ENCODE data around the gene SUSD6.

SUSD6 gene

DNA sequence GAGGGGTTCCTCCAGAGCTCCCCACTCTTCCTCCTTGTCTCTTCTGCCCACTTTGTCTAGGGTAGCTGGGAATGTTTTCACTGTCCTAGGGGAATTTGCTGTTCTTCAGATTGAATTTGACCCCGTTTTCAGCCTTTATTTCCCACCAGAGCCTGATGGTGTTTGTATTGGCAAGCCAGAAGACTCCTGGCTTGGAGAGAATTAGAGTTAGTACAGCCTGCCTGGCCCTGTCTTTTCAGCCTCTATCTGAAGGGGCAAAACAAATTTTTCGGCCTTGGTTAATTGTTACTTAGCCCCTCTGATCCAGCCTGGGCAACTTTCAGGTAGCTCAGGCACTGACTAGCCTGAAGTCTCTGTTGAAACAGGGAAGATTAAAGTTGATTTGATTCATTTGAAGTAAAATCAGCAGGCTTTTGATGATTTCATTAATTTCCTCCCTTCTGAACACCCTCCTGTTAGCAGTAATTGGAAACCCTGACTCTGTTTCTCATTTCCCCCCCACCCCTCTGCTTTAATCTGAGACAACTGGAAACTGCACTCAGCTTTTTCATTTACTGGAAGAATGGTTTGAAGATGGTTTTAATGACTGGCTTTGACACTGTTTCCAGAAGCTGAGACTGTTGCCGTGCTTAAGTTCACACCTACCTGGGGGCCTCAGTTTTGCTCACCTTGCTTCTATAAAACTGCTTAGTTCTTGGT is 63.3 kb downstream of the SUSD6 start:
- DNase-seq: no peak

DNA sequence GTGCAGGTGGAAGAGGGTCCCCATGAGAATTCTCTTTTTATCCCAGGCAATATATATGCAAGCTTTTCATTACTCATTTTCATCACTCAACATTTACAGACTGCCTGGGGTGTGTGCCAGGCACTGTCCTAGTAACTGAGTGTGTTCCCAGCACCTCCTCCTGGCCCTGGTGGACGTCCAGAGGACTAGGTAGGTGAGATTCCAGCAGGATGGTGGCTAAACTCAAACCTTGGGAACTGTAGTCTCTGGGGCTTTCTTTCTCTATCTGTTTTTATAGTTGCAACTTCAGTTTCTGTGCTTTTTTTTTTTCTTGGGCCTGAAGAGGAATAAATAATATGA is 63.8 kb downstream of the SUSD6 start:
- DNase-seq: no peak

- DNase-seq: no peak
These were observed 64.6 kb downstream of the SUSD6 start for GRCh38 chr14:69675877-69676416.

DNA sequence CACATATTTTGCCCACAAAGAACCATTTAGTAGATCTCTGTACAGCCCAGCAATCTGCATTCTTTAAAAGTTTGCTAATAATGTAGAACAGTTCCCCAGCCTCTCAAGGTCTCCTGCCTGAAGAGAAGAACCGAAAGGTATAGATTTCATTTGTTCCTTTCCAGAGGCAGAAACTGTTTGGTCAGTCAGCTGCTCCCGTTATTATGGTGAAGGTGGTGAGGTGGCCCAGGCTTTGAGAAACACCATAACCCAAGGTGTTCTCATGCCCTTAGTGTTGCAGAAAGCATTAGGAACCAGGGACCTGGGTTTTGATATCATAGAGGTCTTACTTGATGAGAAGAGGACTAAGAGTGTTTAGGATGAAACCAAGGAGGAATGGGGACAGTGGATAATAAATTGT is 65.3 kb downstream of the SUSD6 start:
- no peak for DNase-seq

DNA sequence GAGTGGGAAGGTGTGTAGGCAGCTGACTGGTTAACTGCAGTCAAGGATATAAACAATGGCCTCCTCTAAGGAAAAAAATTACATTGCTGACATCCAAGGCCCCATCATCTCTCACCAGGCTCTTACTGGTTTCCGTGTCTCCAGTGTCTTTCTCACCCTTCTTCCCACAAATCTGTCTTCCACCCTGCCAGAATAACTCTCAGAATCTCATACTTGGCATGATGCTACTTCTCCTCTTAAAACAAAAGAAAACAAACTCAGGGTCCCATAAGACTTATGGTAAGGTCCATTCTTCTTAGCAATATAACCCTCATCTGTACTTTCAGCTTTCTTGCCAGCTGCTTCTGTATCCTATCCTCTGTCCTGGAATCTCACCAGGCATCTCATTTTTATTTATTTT is 68.9 kb downstream of the SUSD6 start:
- no peak for DNase-seq

GRCh38 chr14:69682136-69682535 is 70.7 kb downstream of the SUSD6 start:
- no peak for DNase-seq

DNA sequence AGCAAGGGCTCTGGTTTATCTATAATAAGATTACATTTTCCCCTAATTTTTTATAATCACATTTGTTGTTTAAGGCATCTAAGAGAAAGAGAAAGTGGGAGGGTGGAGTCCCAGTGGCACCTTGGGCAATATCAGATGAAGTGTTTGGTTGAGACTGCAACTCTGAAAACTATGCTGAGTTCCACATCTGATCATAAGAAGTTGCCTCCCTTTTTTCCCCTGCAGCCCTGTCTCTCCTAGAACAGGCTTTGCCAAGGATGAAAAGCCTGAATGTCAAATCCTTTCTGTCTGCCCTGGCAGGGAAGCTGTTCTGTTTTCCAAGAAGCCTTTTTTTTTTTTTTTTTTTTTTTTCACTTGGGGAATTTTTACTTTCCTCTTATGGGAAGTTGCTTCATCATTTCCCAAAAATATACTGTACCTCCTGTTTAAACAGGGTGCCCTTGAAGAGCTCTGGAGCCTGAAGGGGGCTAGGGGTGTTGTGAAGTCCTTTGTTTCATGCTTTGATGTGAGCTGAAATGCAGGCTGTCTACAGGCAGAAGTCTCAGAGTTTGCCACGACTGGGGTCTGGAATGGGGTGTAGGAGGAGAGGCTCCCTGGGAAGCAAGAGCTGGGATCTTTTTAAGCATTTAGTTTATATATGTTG is 71.3 kb downstream of the SUSD6 start:
- no peak for DNase-seq

GRCh38 chr14:69683971-69684370 is 72.6 kb downstream of the SUSD6 start:
- no peak for DNase-seq

DNA sequence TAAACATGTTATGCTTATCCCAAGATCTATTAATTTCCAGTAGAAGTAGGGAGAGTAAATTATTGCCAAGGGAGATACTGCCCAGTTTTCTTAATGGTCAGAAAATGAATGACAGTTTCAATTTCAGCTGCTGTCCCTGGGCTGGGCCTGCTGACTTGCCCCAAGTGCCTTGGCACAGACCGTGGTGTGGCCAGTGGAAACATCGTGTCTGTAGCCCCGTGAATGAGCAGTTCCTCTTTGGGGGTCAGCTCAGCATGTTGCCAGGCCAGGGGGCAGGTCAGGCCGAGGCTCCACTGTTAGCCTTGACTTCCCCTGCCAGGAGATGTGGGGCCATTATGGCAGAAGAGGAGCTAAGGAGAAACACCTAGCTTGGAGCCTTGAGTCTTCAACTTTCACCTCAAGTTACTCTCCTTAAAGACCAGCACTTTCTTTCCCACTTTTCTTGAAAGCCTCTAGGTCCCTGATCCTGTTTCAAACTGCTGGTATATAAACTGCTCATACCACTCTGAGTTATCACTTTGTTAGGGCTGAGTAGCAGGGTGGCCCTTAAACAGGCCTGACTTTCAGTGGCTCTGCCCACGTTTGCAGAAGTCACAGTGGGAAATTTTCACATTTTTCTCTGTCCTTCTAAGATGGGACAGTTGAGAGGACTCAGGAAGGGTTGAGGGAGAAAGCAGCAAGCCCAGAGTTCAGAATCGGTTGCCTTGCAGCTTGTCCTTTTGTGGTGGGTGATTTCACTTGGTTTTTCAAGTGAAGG is 73.2 kb downstream of the SUSD6 start:
- DNase-seq: no peak

- no peak for DNase-seq
These were observed 73.8 kb downstream of the SUSD6 start for GRCh38 chr14:69685218-69685616.

- no peak for DNase-seq
These were observed 74.3 kb downstream of the SUSD6 start for GRCh38 chr14:69685716-69686115.

DNA sequence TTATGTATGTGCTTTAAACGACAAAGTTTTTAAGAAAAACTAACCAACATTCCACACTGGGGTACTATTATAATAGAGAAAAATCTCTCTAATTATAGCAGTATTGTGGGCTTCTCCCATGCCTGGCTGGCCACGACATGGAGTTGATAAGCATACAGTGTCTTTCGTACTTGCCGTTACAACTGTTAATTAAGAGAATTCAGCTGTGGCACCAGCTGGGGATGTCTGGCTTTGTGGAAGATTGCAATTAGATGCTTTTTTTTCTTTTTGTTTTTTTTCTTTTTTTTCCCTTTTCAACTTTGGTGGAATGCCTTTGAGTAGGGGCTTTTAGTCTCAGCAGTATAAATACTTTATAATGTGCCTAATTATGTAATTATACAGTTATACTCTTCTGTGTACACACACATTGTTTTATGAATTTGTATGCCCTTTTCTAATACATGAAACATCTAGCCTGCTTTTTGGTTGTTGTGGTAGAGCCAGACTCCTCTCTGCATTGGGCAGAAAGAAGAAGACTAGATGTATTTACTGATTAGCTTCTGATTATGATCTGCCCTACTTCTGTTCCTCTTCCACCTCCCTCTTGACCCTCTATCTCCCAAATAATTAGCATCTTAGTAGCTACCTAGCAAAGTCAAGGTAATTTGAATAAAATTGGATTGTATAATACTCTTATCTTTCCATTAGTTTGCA is 76.4 kb downstream of the SUSD6 start:
- no peak for DNase-seq

- no peak for DNase-seq
These were observed 76.9 kb downstream of the SUSD6 start for GRCh38 chr14:69688299-69688649.

DNA sequence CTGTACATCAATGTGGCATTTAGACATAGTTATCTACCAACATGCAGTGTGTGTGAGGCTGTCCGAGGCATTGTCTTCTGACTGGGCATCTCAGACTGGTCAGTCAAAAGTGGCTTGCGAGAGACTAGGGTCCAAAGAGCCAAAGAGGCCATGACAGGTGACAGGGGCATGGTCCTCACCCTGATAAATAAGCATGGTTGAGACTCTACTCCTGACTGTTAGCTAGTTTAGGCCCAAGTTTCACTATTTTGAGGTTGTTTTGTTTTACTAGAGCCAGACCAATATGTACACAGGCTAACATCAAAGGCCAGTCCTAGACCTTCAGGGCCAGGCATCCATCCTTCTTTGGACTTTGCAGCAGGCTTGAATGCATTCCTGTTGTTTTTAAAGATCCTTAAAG is 78.6 kb downstream of the SUSD6 start:
- no peak for DNase-seq

DNA sequence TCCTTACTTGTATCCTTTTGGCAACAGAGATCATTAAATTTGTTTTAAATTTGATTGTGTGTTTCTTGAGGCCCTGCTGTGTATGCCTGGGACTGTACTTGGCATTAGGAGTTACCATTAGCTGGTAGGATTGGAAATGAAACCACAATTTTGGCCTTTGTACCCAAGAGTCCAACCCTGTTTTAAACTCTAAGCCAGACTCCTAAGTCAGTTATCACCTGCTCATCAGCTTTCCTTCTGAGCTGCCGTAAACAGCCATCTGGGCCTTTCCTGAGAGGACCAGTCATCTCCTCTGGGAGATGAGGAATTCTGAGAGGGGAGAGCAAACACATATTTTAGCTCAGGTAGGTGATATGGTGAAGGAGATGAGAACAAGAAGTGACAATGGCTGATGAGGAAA is 81.2 kb downstream of the SUSD6 start:
- no peak for DNase-seq

DNA sequence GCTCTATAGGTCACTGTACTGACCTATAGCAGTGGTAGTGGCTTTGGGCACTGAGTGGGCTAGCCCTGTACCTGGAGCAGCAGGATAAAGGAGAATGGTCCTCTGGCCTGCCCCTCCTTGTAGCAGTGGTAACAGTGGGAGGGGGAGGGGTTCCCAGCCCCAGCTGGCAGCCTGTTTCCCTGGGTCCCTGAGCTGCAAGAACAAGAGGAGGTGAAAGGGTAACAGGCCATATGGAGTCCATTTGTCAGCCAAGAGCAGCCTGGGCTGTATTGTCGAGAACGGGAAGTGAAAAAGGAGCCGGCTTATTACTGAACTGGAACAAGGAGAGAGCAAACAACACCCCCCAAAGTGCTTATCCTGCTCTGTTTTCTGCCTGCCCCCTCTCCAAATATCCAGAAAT is 81.7 kb downstream of the SUSD6 start:
- no peak for DNase-seq

GRCh38 chr14:69693801-69694729 is 82.7 kb downstream of the SUSD6 start:
- no peak for DNase-seq

- DNase-seq: no peak
These were observed 83.4 kb downstream of the SUSD6 start for GRCh38 chr14:69694730-69695281.

DNA sequence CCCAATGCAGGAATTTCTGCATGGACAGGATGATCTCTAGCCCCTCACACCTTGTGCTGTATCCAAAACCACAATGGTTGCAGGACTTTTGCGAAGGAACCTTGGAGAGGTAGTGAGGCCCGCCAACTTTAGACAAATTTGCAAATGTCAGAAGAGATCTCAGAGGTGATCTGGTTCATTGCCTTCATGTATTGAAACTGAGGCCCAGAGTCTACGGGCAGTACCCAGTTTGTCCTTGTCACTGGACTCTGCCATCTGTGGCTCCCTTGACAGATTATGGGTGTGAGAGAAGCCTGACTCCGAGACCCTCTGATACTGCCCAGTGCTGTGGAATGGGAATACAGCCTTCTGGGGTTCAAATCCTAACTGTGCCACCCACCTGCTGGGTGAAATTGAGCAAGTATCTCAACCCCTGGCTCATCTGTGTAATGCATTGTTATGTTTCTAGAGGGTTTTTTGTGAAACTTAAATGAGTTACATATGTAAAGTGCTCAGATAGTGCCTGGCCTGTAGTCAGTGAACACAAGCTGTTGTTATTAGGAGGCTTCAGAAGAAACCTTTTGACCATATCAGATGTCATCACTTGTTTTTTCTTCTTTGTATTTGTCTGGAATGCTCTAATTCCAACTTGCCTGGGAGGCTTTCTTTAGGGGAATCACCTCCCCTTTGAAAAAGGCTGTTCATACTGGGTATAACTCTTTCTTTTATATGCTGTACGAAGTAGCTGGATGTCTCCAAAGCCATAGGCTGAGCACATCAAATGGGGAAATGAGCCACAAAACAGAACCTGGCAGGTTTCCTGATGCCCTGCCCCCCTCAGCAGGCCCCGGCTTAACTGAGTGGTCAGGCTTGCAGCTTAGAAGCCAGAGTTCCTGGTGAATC is 84.2 kb downstream of the SUSD6 start:
- no peak for DNase-seq

GRCh38 chr14:69696204-69696527 is 84.8 kb downstream of the SUSD6 start:
- no peak for DNase-seq

All from activated T-cell treated with anti-CD3 and anti-CD28 coated beads, Interleukin-2, amount 50 U/mL, for 1 hour (primary cell).